GM03348 (cell line): ENCODE measurements around the gene FAM120C.

ENCODE experiments used
- DNase-seq: peaks from one replicate; pipeline ENCODE4 v3.0.0; 2012; ENCODE audit warnings: low spot score

FAM120C gene

DNA sequence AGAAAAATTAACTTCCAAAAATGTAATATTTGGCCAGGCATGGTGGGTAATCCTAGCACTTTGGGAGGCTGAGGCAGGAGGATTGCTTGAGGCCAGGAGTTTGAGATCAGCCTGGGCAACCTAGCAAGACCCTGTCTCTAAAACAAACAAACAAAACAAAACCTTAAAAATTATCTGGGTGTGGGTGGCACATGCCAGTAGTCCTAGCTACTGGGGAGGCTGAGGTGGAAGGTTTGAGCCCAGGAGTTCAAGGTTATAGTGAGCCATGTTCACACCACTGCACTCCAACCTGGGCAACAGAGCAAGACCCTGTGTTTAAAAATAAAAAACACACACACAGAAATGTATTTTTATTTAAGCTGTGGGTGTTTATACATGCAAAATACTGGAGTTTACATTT, 12.0 kb downstream of the FAM120C start:
- DNase-seq = no peak

DNA sequence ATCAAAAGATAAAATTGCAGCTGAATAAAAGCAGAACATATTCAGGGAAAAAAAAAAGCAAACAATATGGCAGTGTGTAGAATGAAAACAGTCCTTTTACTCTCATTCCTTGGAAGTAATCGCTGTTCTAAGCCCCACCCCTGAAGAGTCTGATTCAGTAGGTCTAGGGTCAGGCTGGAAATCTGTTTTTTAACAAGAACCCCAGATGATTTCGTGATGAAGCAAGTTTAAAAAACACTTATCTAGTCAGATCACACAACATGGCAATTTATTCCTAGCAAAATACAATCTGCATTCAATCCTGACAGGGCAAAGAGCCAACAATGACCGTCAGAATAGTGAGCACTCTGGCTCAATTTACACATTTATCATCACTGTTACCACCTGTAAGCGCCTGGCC, 16.1 kb downstream of the FAM120C start:
- no peak for DNase-seq

DNA sequence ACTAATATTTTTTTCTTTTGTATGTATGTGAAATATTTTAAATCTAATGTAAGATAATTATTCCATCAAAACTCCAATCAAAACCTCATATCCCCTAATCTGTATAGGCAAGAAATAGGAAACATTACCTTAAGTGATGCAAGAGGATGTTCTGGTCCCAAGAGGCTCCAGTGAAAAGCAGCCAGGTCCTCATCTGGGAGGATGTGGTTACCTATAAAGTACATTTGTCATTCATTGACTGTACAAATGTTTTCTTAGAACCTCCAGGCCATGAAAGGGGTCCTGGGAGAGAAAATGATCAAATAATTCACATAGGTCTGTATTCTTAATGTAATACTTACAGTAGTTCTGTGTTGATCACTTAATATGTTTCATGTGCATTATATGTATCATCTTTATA, 25.5 kb downstream of the FAM120C start:
- no peak for DNase-seq

DNA sequence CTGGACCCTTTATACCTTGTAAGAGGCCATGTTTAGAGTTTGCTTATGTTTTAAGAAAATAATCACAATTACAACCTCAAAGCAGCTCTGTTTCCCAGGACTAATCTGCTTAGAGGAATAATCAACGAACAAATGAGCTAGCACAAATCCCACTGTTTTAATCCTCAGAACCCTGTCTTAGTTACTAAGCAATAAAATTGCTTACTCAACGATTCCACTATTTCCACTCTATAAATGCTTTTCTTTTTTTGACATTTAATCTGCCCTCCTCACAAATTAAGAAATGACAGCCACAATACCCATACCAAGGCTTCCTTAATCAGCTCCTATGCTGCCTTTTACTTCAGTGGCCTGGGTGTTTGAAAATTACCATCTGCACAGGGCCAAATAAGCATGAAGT, 48.8 kb downstream of the FAM120C start:
- no peak for DNase-seq

DNA sequence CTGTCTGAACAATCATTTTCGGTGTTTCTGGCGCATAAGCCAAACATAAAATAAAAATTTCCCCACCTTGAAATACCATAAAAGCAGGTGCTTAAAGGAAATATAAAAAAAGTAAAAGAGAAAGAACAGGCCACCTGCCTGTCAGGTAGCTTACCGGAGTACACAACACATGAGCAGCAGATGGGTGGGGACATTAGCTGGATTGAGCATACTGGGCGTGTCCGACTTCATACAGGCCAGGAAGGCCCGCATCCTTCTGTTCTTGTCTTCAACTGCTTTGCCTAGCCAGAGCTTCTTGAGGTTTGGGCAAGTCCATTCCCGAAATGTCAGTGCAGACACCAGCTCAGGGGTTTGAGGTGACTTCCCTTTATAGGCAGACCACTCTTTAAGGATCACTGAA, 66.7 kb downstream of the FAM120C start:
- DNase-seq = no peak

DNA sequence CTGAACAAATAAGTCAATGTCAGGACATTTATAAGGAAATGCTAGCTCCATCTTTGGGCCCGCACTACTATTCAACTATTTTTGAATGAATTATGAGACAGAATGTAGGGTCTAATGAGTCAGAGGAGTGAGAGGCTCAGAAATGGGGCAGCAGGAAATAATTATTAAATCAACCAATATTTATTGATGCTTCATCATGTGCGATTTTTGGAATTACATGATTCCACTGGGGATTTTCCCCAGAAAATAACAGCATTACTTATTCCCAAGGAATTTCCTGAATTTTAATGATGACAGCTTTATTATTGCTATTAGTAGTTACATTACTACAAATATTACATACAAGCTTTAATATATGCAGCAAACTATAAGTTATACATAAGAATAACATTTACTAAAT, 89.5 kb downstream of the FAM120C start:
- DNase-seq = peak; percentile 11

DNA sequence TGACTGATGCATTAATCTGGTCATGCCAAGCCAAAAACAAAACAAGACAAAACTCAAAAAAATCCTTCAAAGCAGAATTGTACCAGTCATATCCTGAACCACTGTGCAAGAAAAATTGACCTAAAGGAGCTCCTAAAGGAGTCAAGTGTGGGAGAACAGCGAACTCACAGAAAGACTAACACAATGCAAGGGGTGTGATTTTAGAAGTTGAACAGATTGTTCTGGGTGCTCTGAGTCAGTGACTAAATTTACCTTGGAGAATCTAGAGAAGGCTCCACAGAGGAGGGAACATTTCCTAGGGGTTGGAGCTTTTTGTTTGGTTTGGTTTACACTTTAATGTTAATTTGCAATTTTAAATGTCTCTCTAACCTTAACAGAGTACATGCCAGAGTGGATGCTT, 89.9 kb downstream of the FAM120C start:
- no peak for DNase-seq

DNA sequence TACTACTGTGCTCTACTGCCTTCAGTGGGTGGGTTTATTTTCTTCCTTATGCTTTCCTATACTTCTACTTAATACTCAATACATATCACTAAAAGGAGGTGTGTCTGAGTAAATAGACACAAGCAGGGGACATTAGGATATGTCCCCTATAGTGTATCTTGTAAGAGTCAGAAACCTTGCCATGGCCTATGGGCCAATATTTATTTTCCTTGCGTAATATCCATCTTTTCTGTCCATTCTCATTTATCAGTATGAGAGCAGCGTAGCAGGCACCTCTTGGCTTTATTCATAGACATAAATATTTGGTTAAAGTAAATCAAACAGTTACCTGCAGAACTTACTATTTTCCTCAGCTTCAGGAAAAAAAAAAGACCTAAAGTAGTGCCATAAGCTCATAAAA, 92.2 kb downstream of the FAM120C start:
- DNase-seq = no peak

DNA sequence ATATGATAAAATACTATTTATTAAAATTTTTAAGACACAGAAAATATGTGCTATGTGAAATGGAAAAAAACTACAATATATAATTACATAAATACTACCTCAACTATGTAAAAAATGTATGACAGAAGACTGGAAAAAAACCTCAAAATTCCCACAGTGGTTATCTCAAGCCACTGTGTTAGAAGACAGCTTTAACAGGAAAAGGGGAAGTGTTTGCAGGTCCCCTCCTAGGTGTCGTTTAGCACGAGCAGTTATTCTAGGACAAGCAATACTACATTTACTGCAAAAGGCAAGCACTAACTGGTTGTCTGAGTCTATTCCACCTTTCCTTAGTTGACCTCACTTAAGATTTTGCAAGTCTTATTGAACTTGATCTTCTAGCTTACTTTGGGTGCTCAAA, 93.9 kb downstream of the FAM120C start:
- DNase-seq = no peak

DNA sequence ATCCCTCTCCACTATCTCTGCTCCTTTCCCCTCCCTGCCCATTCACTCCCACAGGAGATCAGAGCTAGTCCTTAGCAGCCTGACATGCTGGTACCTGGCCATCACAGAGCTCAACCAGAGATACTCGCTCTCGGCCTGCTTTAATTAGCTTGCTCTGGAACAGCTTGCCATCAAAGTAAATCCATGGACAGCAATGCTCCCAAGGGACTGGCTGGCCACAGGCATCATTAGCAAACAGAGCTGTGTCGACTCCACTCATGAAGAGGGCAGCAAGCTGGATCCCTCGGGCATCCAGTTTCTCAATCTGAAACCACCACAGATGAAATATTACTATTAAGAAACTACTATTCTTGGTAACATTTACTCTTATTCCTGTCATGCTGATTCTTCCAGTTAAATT, 95.4 kb downstream of the FAM120C start:
- no peak for DNase-seq

DNA sequence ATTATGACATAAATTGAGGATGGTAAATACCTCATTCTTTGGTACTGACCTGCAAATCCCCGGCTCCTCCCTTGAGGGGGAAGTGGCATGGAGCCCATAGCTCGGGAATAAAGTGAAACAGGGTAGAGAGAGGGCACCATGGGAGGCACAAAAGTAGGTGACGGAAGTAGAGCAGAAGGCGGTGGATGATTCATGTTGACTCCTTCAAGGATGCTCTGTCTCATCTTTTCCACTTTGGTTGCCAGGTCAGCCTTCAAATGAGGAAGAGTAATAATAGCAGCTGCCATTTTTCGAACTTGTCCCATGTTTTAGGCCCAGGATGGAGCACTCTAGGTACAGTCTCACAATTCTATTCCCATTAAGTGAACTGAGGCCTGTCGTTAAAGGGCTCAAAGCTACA, 97.4 kb downstream of the FAM120C start:
- no peak for DNase-seq

DNA sequence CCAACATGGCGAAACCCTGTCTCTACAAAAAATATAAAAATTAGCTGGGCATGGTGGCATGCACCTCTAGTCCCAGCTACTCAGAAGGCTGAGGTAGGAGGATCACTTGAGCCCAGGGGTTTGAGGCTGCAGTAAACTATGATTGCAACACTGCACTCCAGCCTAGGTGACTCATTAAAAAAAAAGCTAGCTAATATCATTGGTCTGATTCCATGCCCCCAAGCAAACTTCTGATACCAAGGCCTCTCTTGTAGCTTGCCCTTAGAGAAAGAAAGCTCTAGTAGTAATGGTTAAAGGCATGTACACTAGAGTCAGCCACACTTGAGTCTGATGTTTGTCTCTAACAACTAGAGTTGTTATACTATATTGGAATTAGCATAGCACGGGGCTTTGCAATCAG, 106.2 kb downstream of the FAM120C start:
- DNase-seq = peak; percentile 11

DNA sequence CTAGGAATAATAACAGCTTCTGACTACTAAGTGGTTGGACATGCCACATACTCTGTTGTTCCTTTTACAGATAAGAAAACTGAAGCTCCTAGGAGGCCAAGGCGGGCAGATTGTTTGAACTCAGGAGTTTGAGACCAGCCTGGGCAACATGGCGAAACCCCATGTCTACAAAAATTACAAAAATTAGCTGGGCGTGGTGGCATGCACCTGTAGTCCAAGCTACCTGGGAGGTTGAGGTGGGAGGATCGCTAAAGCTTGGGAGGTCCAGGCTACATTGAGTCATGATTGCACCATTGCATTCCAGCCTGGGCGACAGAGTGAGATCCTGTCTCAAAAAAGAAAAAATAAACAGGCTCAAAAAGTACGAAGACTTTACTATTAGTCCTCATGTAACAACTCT, 108.2 kb downstream of the FAM120C start:
- no peak for DNase-seq

DNA sequence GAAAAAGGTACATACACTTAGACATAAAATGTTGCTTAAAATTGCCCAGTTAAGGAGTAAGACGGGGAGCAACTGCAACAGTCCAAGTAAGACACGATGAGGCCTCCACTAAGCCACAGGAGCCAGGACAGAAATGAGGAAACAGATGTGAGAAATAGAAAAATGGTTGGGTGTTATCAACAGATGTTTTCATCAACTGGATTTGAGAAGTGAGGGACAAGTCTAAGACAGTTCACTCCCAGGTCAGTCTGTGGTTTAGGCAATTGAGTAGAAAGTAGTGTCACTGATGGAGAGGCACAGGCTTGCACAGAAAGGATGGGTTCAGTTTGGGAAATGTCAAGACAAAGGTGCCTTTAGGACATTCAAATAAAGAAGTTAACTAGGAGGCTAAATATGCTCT, 115.3 kb downstream of the FAM120C start:
- no peak for DNase-seq

DNA sequence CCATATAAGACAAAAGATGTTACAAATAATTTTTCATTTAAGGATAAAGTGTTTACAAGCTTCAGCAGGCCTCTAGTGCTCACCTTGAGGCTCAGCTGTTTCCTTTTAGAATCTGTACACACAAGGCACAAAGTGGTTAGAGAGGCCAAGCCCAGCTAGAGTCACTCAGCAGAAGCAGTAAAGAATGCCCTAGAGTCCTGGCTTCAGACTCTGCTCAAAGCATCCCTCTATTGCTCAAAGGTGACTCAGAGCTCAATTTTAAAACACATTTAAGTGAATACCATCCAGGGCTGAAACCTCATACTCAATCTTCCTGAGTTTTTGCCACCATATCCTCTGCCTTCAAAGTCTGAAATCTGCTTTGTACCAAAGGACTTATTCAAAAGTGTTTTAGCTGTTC, 116.2 kb downstream of the FAM120C start:
- peak; percentile 36 for DNase-seq

DNA sequence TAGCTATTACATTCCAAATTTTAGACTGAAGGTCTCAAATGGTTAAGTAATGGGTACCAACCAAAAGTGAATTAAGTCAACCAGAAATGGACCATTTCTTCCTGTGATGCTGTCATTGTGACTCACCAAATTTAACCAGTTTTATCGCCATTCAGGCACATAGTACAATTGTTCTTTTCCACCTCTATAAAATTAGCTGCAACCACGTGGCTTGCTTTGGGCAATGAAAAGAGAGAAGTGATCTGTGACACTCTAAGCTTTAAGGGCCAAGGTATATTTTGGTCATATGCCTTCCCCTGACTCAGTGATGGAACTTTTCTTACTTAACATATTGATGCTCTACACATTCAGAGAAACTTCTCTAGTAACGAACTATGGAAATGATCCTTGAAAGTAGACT, 118.5 kb downstream of the FAM120C start:
- no peak for DNase-seq

DNA sequence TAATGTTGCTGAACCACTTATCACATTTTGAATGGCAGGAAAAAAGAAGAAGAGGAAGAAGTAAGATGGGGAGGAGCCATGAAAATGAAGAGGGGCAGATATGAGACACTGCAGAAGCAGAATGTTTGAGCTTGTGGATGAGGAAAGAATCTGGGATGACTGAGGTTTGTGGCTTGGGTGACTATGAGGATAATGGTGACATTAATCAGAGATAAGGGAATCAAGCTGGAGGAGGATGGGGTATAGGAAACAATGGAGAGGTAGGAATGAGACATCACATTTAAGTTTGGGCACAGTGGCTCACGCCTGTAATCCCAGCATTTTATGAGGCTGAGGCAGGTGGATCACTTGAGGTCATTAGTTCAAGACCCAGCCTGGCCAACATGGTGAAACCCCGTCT, 119.7 kb downstream of the FAM120C start:
- DNase-seq = no peak

DNA sequence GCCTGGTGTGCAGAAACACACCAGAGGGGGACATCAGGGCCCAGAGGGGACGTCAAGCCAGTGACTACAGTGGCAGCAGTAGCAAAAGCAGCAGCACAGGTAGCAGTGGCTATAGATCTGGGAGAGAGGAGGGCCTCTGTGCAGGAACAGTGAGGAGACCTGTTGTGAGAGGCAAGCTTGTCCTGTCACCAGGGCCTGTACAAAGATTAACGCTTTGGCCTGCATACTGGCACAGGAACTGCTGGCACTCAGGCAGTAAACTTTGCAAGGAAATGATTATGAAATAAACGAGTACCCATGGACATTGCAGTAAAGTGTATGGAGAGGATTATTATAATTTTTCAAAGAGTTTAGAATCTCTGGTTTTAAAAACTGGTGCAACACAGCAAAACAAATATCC, 133.3 kb downstream of the FAM120C start:
- DNase-seq = no peak

DNA sequence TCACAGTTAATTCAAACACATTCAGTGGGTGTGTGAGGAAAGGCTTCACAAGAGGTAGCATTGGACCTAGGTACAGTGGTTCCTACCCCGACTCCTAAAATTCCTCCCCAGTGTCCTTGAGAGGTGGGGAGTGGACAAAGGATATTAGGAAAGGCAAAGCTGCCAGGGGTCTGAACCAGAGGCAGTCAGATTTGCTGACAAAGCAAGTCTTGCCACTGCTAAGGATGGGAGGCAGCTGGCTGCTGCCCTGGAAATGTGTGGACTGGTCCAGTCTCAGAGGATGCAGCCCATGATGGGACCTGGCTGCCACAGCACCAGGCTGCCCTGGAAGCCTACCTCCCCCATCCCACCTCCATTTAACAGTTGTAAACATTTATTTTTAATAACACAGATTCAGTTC, 134.6 kb downstream of the FAM120C start:
- DNase-seq = no peak

DNA sequence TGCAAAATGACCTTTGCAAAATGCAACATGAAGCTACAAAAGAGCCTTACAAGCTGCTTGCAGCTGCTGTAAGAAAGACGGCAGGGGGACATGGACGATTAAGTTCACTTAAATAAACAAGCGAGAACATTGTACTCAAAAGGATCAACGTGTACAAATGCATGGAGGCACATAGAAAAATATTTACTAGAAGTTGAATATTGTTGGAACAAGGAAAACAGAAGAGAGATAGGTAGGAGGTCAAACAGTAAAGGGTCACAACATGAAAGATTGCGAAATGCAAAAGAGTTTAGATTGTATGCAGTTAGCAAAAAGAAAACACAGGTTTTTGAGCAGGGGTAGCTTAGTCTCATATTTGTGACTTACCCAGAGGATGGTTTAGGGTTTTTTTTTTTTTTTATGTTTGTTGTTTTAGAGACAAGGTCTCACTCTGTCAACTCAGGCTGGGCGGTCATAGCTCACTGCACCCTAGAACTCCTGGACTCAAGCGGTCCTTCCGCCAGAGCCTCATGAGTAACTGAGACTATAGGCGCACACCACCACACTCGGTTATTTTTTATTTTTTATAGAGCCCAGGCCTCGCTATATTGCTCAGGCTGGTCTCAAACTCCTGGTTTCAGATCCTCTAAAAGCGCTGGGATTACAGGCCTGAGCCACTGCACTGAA, 137.4 kb downstream of the FAM120C start:
- DNase-seq = no peak

DNA sequence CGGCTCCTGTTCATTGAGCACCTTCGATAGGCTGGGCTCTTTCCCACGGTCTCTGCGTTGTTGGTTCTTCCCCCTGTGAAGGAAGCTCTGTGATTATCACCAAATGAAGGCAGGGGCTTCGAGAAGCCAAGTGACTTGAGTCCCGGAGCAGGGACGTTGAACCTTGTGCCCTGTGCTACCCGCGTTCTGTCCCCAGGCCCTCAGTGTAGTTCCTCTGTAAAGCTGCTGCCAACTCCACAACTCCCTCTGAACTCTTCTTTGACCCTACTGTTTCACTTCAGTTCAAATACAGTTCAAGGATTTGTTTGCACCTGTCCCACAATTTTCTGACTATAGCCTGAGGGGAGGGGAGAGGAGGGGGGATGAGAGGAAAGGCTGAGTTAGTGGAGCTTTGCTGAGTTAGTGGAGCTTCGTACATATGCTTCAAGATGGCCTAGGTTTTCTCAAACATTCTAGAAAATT, 138.1 kb downstream of the FAM120C start:
- no peak for DNase-seq

DNA sequence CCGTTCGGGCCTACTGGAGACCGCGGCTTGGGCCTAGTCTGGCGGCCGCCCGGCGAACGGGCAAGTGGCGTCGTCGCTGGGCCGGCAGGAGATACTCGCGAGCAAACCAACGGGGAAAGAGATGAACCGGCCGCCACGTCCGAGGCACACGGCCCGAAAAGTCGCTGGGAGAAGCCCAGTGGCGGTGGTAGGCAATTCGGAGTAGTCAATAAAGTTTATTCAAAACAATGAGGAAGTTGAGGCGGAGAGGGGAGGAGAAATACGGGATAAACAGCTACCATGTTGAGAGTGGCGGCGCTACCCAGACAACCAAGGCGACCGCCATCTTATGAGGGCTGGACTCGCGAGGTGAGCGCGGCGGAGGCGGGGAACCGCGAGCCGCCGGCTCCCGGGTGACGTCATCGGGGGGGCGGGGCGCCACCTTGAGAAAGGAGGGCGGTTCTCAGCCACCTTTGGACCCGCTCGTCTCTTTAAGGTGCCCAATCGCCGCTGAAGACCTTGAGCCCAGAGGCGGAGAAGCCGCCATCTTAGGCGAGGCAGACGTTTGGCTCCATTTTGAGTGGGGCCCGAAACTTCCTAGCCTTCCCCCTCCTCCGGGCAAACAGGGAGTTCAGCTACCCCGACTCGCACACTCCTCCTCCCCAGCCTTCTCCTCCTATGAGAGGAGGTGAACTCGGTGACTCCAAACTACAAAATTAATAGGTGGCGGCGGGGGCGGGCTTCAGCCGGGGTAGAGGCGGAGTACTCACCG, 138.8 kb downstream of the FAM120C start, which contains the start of gene PHF8:
PHF8 (minus strand) TSS at position 348 of the 751 bp plus-strand sequence. CDS start 1,745 bp downstream, outside the sequence.
- DNase-seq = peak; percentile 92

DNA sequence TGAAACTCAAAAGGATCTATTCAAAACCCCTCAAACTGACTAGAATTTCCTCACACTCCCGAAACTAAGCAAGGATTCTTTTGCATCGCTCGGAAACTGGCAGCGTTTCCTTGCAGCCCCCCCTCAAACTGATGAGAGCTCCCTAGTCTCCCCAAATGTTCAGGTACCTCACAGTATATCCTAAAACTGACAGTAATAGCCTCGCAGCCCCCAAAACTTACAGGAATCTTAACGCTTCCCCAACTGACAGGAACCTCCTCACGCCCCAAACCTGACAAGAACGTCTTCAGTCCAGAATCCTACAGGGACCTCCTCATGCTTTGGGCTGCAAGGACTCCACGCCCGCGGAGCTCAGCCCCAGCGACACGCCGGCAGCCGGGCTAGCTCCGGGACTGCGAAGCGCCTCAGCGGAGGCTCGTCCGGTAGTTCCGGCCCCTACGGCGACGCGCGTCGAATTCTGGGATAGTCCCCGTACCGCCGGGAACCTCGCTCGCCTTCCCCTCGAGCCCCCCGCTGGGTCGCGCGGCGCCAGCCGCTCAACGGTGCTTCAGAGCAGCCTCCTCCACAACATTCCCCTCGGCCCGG, 139.4 kb downstream of the FAM120C start:
- DNase-seq = peak; percentile 45
